NT2/D1 (cell line): ENCODE measurements around the gene LAMTOR2.

ENCODE experiments used
- SUZ12 ChIP-seq: IDR thresholded peaks from 2 replicates; pipeline ENCODE4 v1.6.1; 2011; ENCODE audit not compliant: insufficient read length, insufficient read depth; ENCODE audit errors: extremely low read depth
- YY1 ChIP-seq: IDR thresholded peaks from 2 replicates; pipeline ENCODE4 v1.6.1; 2011; ENCODE audit not compliant: insufficient read length, insufficient read depth
- ZNF274 ChIP-seq: IDR thresholded peaks from 2 replicates; pipeline ENCODE4 v1.6.1; 2011; ENCODE audit warnings: mild to moderate bottlenecking, low read depth, low read length

GRCh38 chr1:156050376-156050775 is 4.2 kb upstream of the LAMTOR2 start:
- TF ChIP-seq SUZ12 (no peak), ZNF274 (no peak), YY1 (no peak)
